ENCODE data around the gene MT3.
"Not testable (repeated sequence)": the region's sequence is repeated elsewhere in the genome, so short reads cannot be mapped to it uniquely, and the experiment has no call there.

- not testable (repeated sequence) for TF ChIP-seq CTCF (conservative IDR thresholded peaks at IDR 0.05 in 1 of 2, IDR thresholded peaks at IDR 0.05 in 1 of 2; ENCODE audit: extremely low read depth in 1 of 2, insufficient read depth in 1 of 2, low read depth in 1 of 2, low read length in 2 of 2); EZH2 (IDR thresholded peaks at IDR 0.05; ENCODE audit: borderline replicate concordance, low read length)
Observed at GRCh38 chr16:56582911-56583310, 6.4 kb upstream of the MT3 start.

Measured in mammary epithelial cell (primary cell).